Hepatocyte (in vitro differentiated cells): ENCODE results near the gene ENTR1. TPM values are rescaled to one million over a fixed set of nuclear protein-coding genes. Genes with fewer than 3 reads are reported as not detected.

Experiments used
- DNase-seq: peaks from one replicate; pipeline ENCODE4 v3.0.0-alpha.2; 2016; ENCODE audit warnings: low spot score
- H2AFZ ChIP-seq: fragments of 200-600 bp; sonication (generic); 2 replicates; pipeline ENCODE4 v1.6.0; 2016; ENCODE audit warnings: antibody characterized with exemption, mild to moderate bottlenecking
- H3K27ac ChIP-seq: fragments of 200-600 bp; sonication (generic); 2 replicates; pipeline ENCODE4 v1.5.1; 2016; ENCODE audit warnings: mild to moderate bottlenecking
- H3K27me3 ChIP-seq: fragments of 200-600 bp; sonication (generic); 2 replicates; pipeline ENCODE4 v1.6.1; 2016
- H3K36me3 ChIP-seq: fragments of 200-600 bp; sonication (generic); replicated peaks from 2 replicates; pipeline ENCODE4 v1.5.1; 2016; ENCODE audit warnings: low read depth; ENCODE audit not compliant: insufficient read depth
- H3K4me1 ChIP-seq: fragments of 200-600 bp; sonication (generic); 2 replicates; pipeline ENCODE4 v1.5.1; 2016; ENCODE audit warnings: mild to moderate bottlenecking, moderate library complexity; ENCODE audit not compliant: insufficient read depth
- H3K4me2 ChIP-seq: fragments of 200-600 bp; sonication (generic); 2 replicates; pipeline ENCODE4 v1.6.0; 2016
- H3K4me3 ChIP-seq: fragments of 200-600 bp; sonication (generic); 2 replicates; pipeline ENCODE4 v1.5.1; 2016; ENCODE audit warnings: mild to moderate bottlenecking
- H3K79me2 ChIP-seq: fragments of 200-600 bp; sonication (generic); 2 replicates; pipeline ENCODE4 v1.6.0; 2017; ENCODE audit warnings: mild to moderate bottlenecking
- H3K9me2 ChIP-seq: fragments of 200-600 bp; sonication (generic); replicated peaks from 2 replicates; pipeline ENCODE4 v1.6.0; 2017; ENCODE audit warnings: mild to moderate bottlenecking; ENCODE audit not compliant: insufficient read depth
- H3K9me3 ChIP-seq: fragments of 200-600 bp; sonication (generic); 2 replicates; pipeline ENCODE4 v1.5.1; 2016; ENCODE audit warnings: low read depth, mild to moderate bottlenecking
- H4K20me1 ChIP-seq: fragments of 200-600 bp; sonication (generic); 2 replicates; pipeline ENCODE4 v1.6.0; 2016; ENCODE audit warnings: mild to moderate bottlenecking; ENCODE audit not compliant: insufficient read depth, poor library complexity, severe bottlenecking
- CTCF ChIP-seq: fragments of 200-600 bp; sonication (generic); IDR thresholded peaks from 2 replicates; pipeline ENCODE4 v1.5.1; 2016; ENCODE audit warnings: antibody characterized with exemption, mild to moderate bottlenecking; ENCODE audit not compliant: poor library complexity
- EZH2 ChIP-seq: fragments of 200-600 bp; sonication (generic); IDR thresholded peaks from 2 replicates; pipeline ENCODE4 v1.6.1; 2016; ENCODE audit warnings: antibody characterized with exemption, mild to moderate bottlenecking, borderline replicate concordance
- EZH2phosphoT487 ChIP-seq: fragments of 200-600 bp; sonication (generic); IDR thresholded peaks from one replicate; pipeline ENCODE4 v1.6.1; 2018; ENCODE audit warnings: antibody characterized with exemption, mild to moderate bottlenecking, low read depth, moderate library complexity; ENCODE audit not compliant: unreplicated experiment, severe bottlenecking
- WGBS: methylation state at CpG from one replicate; pipeline ENCODE4 v1.1.6; 2016; ENCODE audit warnings: low lambda C conversion rate; ENCODE audit errors: missing lambda C conversion rate; 5-methylcytosine and 5-hydroxymethylcytosine counted together
- polyA plus RNA-seq: library from polyadenylated mRNA; unstranded; fragments of >200 nt; fragmentation: Nextera tagmentation; extraction: Ambion mirVana; gene quantifications from 2 replicates; pipeline ENCODE4 v1.2.1, GENCODE V29; 2016
- total RNA-seq: library from RNA; depleted of rRNA; stranded (reverse); fragments of >200 nt; gene quantifications from 2 replicates; pipeline ENCODE4 v1.2.3, GENCODE V29; 2014

The ENTR1 gene
- total and polyA plus RNA-seq, 2 experiments from 2014 or later = 33.5 to 50.1 TPM

- whole genome bisulfite sequencing = 98% methylated on average over 21 of the region's 21 CpGs
- peak overlapping the region; percentile 65 for H3K4me2 ChIP-seq
- no peak overlapping the region for H2AFZ ChIP-seq
Measured at GRCh38 chr9:136372006-136372405, 38.4 kb downstream of the ENTR1 start.

GRCh38 chr9:136371533-136371880 is 38.9 kb downstream of the ENTR1 start:
- Histone ChIP-seq H3K27ac (no peak overlapping the region), H3K79me2 (no peaks in the 10 kb centered on the region), H3K36me3 (no peaks in the 10 kb centered on the region), H2AFZ (no peak overlapping the region), H3K9me3 (no peaks in the 10 kb centered on the region), H4K20me1 (no peaks in the 10 kb centered on the region), H3K4me1 (peaks cover 16% of the 10 kb centered on the region), H3K4me2 (no peak overlapping the region), H3K4me3 (no peak overlapping the region), H3K9me2 (no peaks in the 10 kb centered on the region), H3K27me3 (no peaks in the 10 kb centered on the region)
- no peak for DNase-seq
- no peak for TF ChIP-seq EZH2phosphoT487
- no peak for TF ChIP-seq EZH2
- no peak for TF ChIP-seq CTCF
- WGBS = 98% methylated on average over 9 of the region's 13 CpGs

More at GRCh38 chr9:136372006-136372405, 38.4 kb downstream of the ENTR1 start:
- no peak for TF ChIP-seq CTCF
- TF ChIP-seq EZH2phosphoT487 = no peak
- no peak for TF ChIP-seq EZH2
- Histone ChIP-seq H4K20me1 (no peaks in the 10 kb centered on the region), H3K27ac (no peak overlapping the region), H3K4me1 (peaks cover 16% of the 10 kb centered on the region), H3K9me2 (no peaks in the 10 kb centered on the region), H3K27me3 (no peaks in the 10 kb centered on the region), H3K4me3 (no peak overlapping the region), H3K9me3 (no peaks in the 10 kb centered on the region), H3K79me2 (no peaks in the 10 kb centered on the region), H3K36me3 (no peaks in the 10 kb centered on the region)
- DNase-seq = no peak

- H3K4me3 ChIP-seq = no peak overlapping the region
- no peak overlapping the region for H2AFZ ChIP-seq
- no peak overlapping the region for H3K4me2 ChIP-seq
- no peaks in the 10 kb centered on the region for H4K20me1 ChIP-seq
- H3K27me3 ChIP-seq = no peaks in the 10 kb centered on the region
- no peak overlapping the region for H3K27ac ChIP-seq
- H3K79me2 ChIP-seq = no peaks in the 10 kb centered on the region
- no peaks in the 10 kb centered on the region for H3K36me3 ChIP-seq
- TF ChIP-seq EZH2phosphoT487 = no peak
- no peak for TF ChIP-seq EZH2
- TF ChIP-seq CTCF = no peak
- no peak for DNase-seq
- H3K9me3 ChIP-seq = no peaks in the 10 kb centered on the region
- no peaks in the 10 kb centered on the region for H3K9me2 ChIP-seq
- peaks cover 16% of the 10 kb centered on the region for H3K4me1 ChIP-seq
- 95% methylated on average over 54 of the region's 54 CpGs for WGBS
Measured at GRCh38 chr9:136370687-136371532, 39.5 kb downstream of the ENTR1 start.
